CD4-positive, alpha-beta T cell treated with Interleukin-12 subunit alpha and Interleukin-12 subunit beta, for 1 hour (primary cell): ENCODE data around the gene HIC2.
"Not testable (repeated sequence)": the region's sequence is repeated elsewhere in the genome, so short reads cannot be mapped to it uniquely, and the experiment has no call there.

Experiments used
- DNase-seq: peaks from one replicate; pipeline ENCODE4 v3.0.0-alpha.2; 2020

The HIC2 gene

GRCh38 chr22:21498489-21498888 lies 81.3 kb downstream of the HIC2 start:
- not testable (repeated sequence) for DNase-seq

GRCh38 chr22:21499623-21500506 lies 82.7 kb downstream of the HIC2 start:
- DNase-seq = not testable (repeated sequence)
